Spinal cord (tissue), 10 donors: ENCODE data around the gene UNC13A. TPM values are rescaled to one million over a fixed set of nuclear protein-coding genes. Genes with fewer than 3 reads are reported as not detected.

ENCODE experiments used
- DNase-seq, 6 donors: peaks; one replicate each; pipeline versions ENCODE4 v3.0.0 to v3.0.0-alpha.2; 2013 to 2015; ENCODE audit warnings: low spot score in 6 of 6, low read depth in 4 of 6
- H3K27ac ChIP-seq: one replicate; pipeline ENCODE4 v1.5.1; 2013; ENCODE audit warnings: low read depth, low read length, control low read depth
- H3K27me3 ChIP-seq: one replicate; pipeline ENCODE4 v1.6.1; 2013; ENCODE audit warnings: low read length; ENCODE audit not compliant: control insufficient read depth, insufficient read depth
- H3K36me3 ChIP-seq: one replicate; pipeline ENCODE4 v1.6.1; 2013; ENCODE audit warnings: low read length; ENCODE audit not compliant: control insufficient read depth, insufficient read depth
- H3K4me1 ChIP-seq: one replicate; pipeline ENCODE4 v1.6.1; 2013; ENCODE audit warnings: low read length; ENCODE audit not compliant: control insufficient read depth, insufficient read depth
- H3K4me3 ChIP-seq: one replicate; pipeline ENCODE4 v1.5.1; 2013; ENCODE audit warnings: low read depth, low read length, control low read depth
- H3K9me3 ChIP-seq: one replicate; pipeline ENCODE4 v1.6.1; 2013; ENCODE audit warnings: low read length; ENCODE audit not compliant: control insufficient read depth, insufficient read depth
- WGBS: methylation state at CpG from one replicate; pipeline ENCODE4 v1.1.5; 2013; ENCODE audit warnings: missing lambda C conversion rate; ENCODE audit not compliant: insufficient coverage; 5-methylcytosine and 5-hydroxymethylcytosine counted together
- polyA plus RNA-seq, 2 donors: library from polyadenylated mRNA; unstranded; fragments of 120-200 nt; gene quantifications; one replicate each; pipeline ENCODE4 v1.2.1, GENCODE V29; 2013; ENCODE audit not compliant: insufficient read length in 2 of 2
- total RNA-seq, 2 donors: library from RNA; depleted of rRNA in 1 of 2; stranded (reverse); fragments of 120-200 nt in 1 of 2; fragments of >200 nt in 1 of 2; gene quantifications; one replicate each; pipeline versions ENCODE4 v1.2.3 to v1.2.4, GENCODE V29; 2013 to 2014
- donor health status: healthy.

Gene UNC13A
- total and polyA plus RNA-seq, 4 donors = 11.2 to 57.4 (median 40.4) TPM

GRCh38 chr19:17567940-17568339 is 120.2 kb downstream of the UNC13A start:
- Histone ChIP-seq H3K27me3 (no peaks in the 10 kb centered on the region), H3K4me3 (no peak overlapping the region), H3K27ac (no peak overlapping the region), H3K9me3 (no peaks in the 10 kb centered on the region), H3K36me3 (peaks cover 83% of the 10 kb centered on the region), H3K4me1 (no peaks in the 10 kb centered on the region)
- WGBS = 100% methylated on average over 1 of the region's 1 CpG
- DNase-seq = no peak

- Histone ChIP-seq H3K4me1 (no peaks in the 10 kb centered on the region), H3K27me3 (no peaks in the 10 kb centered on the region), H3K9me3 (no peaks in the 10 kb centered on the region), H3K36me3 (peaks cover 81% of the 10 kb centered on the region), H3K4me3 (no peak overlapping the region), H3K27ac (no peak overlapping the region)
- WGBS = no CpG with 5 or more reads among the region's 3 CpGs
- DNase-seq = no peak
Observed at GRCh38 chr19:17565611-17566010, 122.5 kb downstream of the UNC13A start.

- WGBS = 77% methylated on average over 6 of the region's 6 CpGs
- peaks cover 81% of the 10 kb centered on the region for H3K36me3 ChIP-seq
Observed at GRCh38 chr19:17564781-17565180, 123.4 kb downstream of the UNC13A start.

GRCh38 chr19:17562561-17562960 is 125.6 kb downstream of the UNC13A start:
- Histone ChIP-seq H3K36me3 (peaks cover 77% of the 10 kb centered on the region), H3K9me3 (no peaks in the 10 kb centered on the region), H3K4me1 (peaks cover 4% of the 10 kb centered on the region), H3K27me3 (no peaks in the 10 kb centered on the region), H3K4me3 (no peak overlapping the region), H3K27ac (no peak overlapping the region)
- DNase-seq = no peak
- WGBS = 71% methylated on average over 10 of the region's 11 CpGs

More at GRCh38 chr19:17564781-17565180, 123.4 kb downstream of the UNC13A start:
- DNase-seq = no peak
- peaks cover 4% of the 10 kb centered on the region for H3K4me1 ChIP-seq
- H3K4me3 ChIP-seq = no peak overlapping the region
- H3K27me3 ChIP-seq = no peaks in the 10 kb centered on the region
- H3K27ac ChIP-seq = no peak overlapping the region
- no peaks in the 10 kb centered on the region for H3K9me3 ChIP-seq

GRCh38 chr19:17562097-17562496 is 126.1 kb downstream of the UNC13A start:
- H3K4me1 ChIP-seq = peaks cover 4% of the 10 kb centered on the region
- WGBS = 92% methylated on average over 1 of the region's 4 CpGs
- H3K36me3 ChIP-seq = peaks cover 77% of the 10 kb centered on the region
- no peak overlapping the region for H3K4me3 ChIP-seq
- H3K27me3 ChIP-seq = no peaks in the 10 kb centered on the region
- no peaks in the 10 kb centered on the region for H3K9me3 ChIP-seq
- DNase-seq = no peak
- no peak overlapping the region for H3K27ac ChIP-seq

GRCh38 chr19:17560205-17560595 is 128.0 kb downstream of the UNC13A start:
- no peak overlapping the region for H3K27ac ChIP-seq
- no peaks in the 10 kb centered on the region for H3K27me3 ChIP-seq
- H3K36me3 ChIP-seq = peaks cover 65% of the 10 kb centered on the region
- no peaks in the 10 kb centered on the region for H3K9me3 ChIP-seq
- peaks cover 16% of the 10 kb centered on the region for H3K4me1 ChIP-seq
- no peak for DNase-seq
- 90% methylated on average over 14 of the region's 14 CpGs for WGBS
- no peak overlapping the region for H3K4me3 ChIP-seq

GRCh38 chr19:17557466-17557865 is 130.7 kb downstream of the UNC13A start:
- peaks cover 44% of the 10 kb centered on the region for H3K36me3 ChIP-seq

GRCh38 chr19:17556995-17557394 is 131.2 kb downstream of the UNC13A start:
- H3K9me3 ChIP-seq = no peaks in the 10 kb centered on the region
- H3K27ac ChIP-seq = no peak overlapping the region
- no peak for DNase-seq
- no peaks in the 10 kb centered on the region for H3K27me3 ChIP-seq
- no peak overlapping the region for H3K4me3 ChIP-seq
- H3K36me3 ChIP-seq = peaks cover 40% of the 10 kb centered on the region
- WGBS = 96% methylated on average over 3 of the region's 7 CpGs
- peaks cover 20% of the 10 kb centered on the region for H3K4me1 ChIP-seq

More at GRCh38 chr19:17557466-17557865, 130.7 kb downstream of the UNC13A start:
- Histone ChIP-seq H3K27me3 (no peaks in the 10 kb centered on the region), H3K27ac (no peak overlapping the region), H3K4me3 (no peak overlapping the region), H3K4me1 (peaks cover 20% of the 10 kb centered on the region), H3K9me3 (no peaks in the 10 kb centered on the region)
- DNase-seq = no peak
- WGBS = 91% methylated on average over 4 of the region's 9 CpGs

GRCh38 chr19:17555929-17556813 is 132.0 kb downstream of the UNC13A start:
- peaks cover 20% of the 10 kb centered on the region for H3K4me1 ChIP-seq
- H3K27me3 ChIP-seq = no peaks in the 10 kb centered on the region
- H3K36me3 ChIP-seq = peaks cover 33% of the 10 kb centered on the region
- WGBS = 9% methylated on average over 46 of the region's 46 CpGs
- H3K4me3 ChIP-seq = peak overlapping the region; percentile 78
- no peaks in the 10 kb centered on the region for H3K9me3 ChIP-seq
- DNase-seq = peak in 2 of 6 donors; percentile 62 to 64
- H3K27ac ChIP-seq = peak overlapping the region; percentile 81

- peak; percentile 84 to 99 (median 96) for DNase-seq
- under 1% methylated on average over 64 of the region's 64 CpGs for WGBS
- H3K4me1 ChIP-seq = peaks cover 20% of the 10 kb centered on the region
- H3K27me3 ChIP-seq = no peaks in the 10 kb centered on the region
- peaks cover 27% of the 10 kb centered on the region for H3K36me3 ChIP-seq
- H3K27ac ChIP-seq = peak within 1 kb of the TSS; percentile 81
- H3K4me3 ChIP-seq = peak within 1 kb of the TSS; percentile 78
- H3K9me3 ChIP-seq = no peaks in the 10 kb centered on the region
Observed at GRCh38 chr19:17555480-17555928, 132.7 kb downstream of the UNC13A start, which contains the start of gene COLGALT1. TSS of gene COLGALT1 (plus strand) at chr19:17555649. CDS start at chr19:17555714, 65 bp downstream.
